Panc1 (cell line): Measurements from ENCODE around the gene PIK3IP1. TPM values are rescaled to one million over a fixed set of nuclear protein-coding genes. Genes with fewer than 3 reads are reported as not detected.

Experiments used
- ATAC-seq: fragments of 200-7000 bp; cut with Tn5 transposase; 2 replicates; pipeline ENCODE4 v1.9.1; 2020; ENCODE audit warnings: mild to moderate bottlenecking, moderate library complexity
- BruUV-seq: library from RNA; stranded (reverse); fragments of 400-500 nt; replicated peaks from 2 replicates; lab custom pipeline; 2021; lab: Mats Ljungman, UMichigan
- CTCF ChIA-PET: fragments of 300-600 bp; sonication (Branson Sonifier 250); formaldehyde crosslinking; loops from one replicate; lab custom pipeline; 2022; ENCODE audit warnings: antibody characterized with exemption; lab: Charles Lee
- POLR2A ChIA-PET: fragments of 300-600 bp; sonication (Branson Sonifier 250); formaldehyde crosslinking; loops from one replicate; lab custom pipeline; 2022; ENCODE audit warnings: antibody characterized with exemption; lab: Charles Lee
- DNase-seq: peaks from one replicate; pipeline ENCODE4 v3.0.0-alpha.2; 2010; ENCODE audit warnings: low read depth, low spot score
- H3K27ac ChIP-seq: 2 replicates; pipeline ENCODE4 v1.5.1; 2011; ENCODE audit warnings: mild to moderate bottlenecking, low read length, inconsistent platforms
- H3K27me3 ChIP-seq: fragments of 200-500 bp; sonication (Bioruptor generic); 2 replicates; pipeline ENCODE4 v1.6.0; 2014; ENCODE audit warnings: low read length, inconsistent platforms; ENCODE audit not compliant: control insufficient read depth, insufficient read depth
- H3K36me3 ChIP-seq: fragments of 200-500 bp; sonication (Bioruptor generic); 2 replicates; pipeline ENCODE4 v1.5.1; 2014; ENCODE audit warnings: inconsistent platforms, mild to moderate bottlenecking, low read length, moderate library complexity; ENCODE audit not compliant: control insufficient read depth, insufficient read depth
- H3K4me1 ChIP-seq: 2 replicates; pipeline ENCODE4 v1.5.1; 2011; ENCODE audit warnings: inconsistent platforms, mild to moderate bottlenecking, low read length, moderate library complexity; ENCODE audit not compliant: control insufficient read depth, insufficient read depth
- H3K4me3 ChIP-seq, 2 experiments: 2 replicates each; pipeline ENCODE4 v1.5.1; 2011 to 2012; ENCODE audit warnings: low read depth in 2 of 2, low read length in 2 of 2, mild to moderate bottlenecking in 2 of 2, inconsistent platforms in 1 of 2, moderate library complexity in 1 of 2
- H3K9me3 ChIP-seq: fragments of 200-500 bp; sonication (Bioruptor generic); 2 replicates; pipeline ENCODE4 v1.5.1; 2014; ENCODE audit warnings: low read depth, mild to moderate bottlenecking, inconsistent platforms, low read length, moderate library complexity; ENCODE audit not compliant: control insufficient read depth, insufficient read depth
- CTCF ChIP-seq: fragments of 450-650 bp; IDR thresholded peaks from 2 replicates; pipeline ENCODE4 v1.5.1; 2017; ENCODE audit warnings: mild to moderate bottlenecking
- POLR2AphosphoS5 ChIP-seq: IDR thresholded peaks from 2 replicates; pipeline ENCODE4 v1.6.1; 2012; ENCODE audit warnings: mild to moderate bottlenecking, low read depth, low read length, moderate library complexity
- REST ChIP-seq, 2 experiments: IDR thresholded peaks; 2 replicates each; pipeline ENCODE4 v1.6.1; 2011 to 2012; ENCODE audit warnings: low read depth in 2 of 2, control low read depth in 1 of 2, low read length in 1 of 2, mild to moderate bottlenecking in 1 of 2, moderate library complexity in 1 of 2; ENCODE audit not compliant: insufficient read depth in 1 of 2
- SIN3A ChIP-seq: IDR thresholded peaks from 2 replicates; pipeline ENCODE4 v1.6.1; 2012; ENCODE audit warnings: low read depth, mild to moderate bottlenecking, low read length, moderate library complexity, borderline replicate concordance; ENCODE audit not compliant: insufficient read depth
- TCF7L2 ChIP-seq: IDR thresholded peaks from 2 replicates; pipeline ENCODE4 v1.6.1; 2011; ENCODE audit warnings: mild to moderate bottlenecking, low read depth, low read length, inconsistent platforms
- in situ Hi-C: cut with HindIII; loops from 2 replicates; pipeline ENCODE4 v1.10.0; 2016; ENCODE audit warnings: low sequenced_read_pairs, low pct_unique_long_range_greater_than_20kb
- intact Hi-C: fragments of 100-400 bp; cut with micrococcal nuclease; formaldehyde crosslinking; loops from one replicate; pipeline ENCODE4 v1.10.0; 2022; ENCODE audit not compliant: unreplicated experiment
- total RNA-seq: library from RNA; stranded (reverse); gene quantifications from one replicate; pipeline ENCODE4 v1.2.1, GENCODE V29; 2021; ENCODE audit not compliant: unreplicated experiment

Gene PIK3IP1
- total RNA-seq, 1 experiment from 2014 or later, result 3.6 TPM

- no peak for TF ChIP-seq REST (IDR thresholded peaks at IDR 0.05; ENCODE audit: insufficient read depth in 1 of 2, low read depth in 2 of 2, low read length in 1 of 2)
- no peak for TF ChIP-seq SIN3A
- no peak for TF ChIP-seq TCF7L2
- TF ChIP-seq CTCF, result no peak
- TF ChIP-seq POLR2AphosphoS5, result no peak
- ChIA-PET POLR2A (no interaction called here), CTCF (no interaction called here)
- Histone ChIP-seq H3K4me1 (no peaks in the 10 kb centered on the region; the same call in 1 of the 2 replicates), H3K36me3 (no peaks in the 10 kb centered on the region), H3K4me3 (no peak overlapping the region), H3K27ac (no peak overlapping the region), H3K27me3 (no peaks in the 10 kb centered on the region), H3K9me3 (no peaks in the 10 kb centered on the region)
- DNase-seq (no peak), ATAC-seq (no peak)
- intact Hi-C loops (no loop called here), in situ Hi-C loops (no loop called here)
- BruUV-seq, result no TSS peak
Observed at GRCh38 chr22:31288496-31289240, 3.6 kb downstream of the PIK3IP1 start.

- Histone ChIP-seq H3K27me3 (no peaks in the 10 kb centered on the region), H3K4me3 (no peak overlapping the region), H3K27ac (no peak overlapping the region), H3K9me3 (no peaks in the 10 kb centered on the region), H3K36me3 (no peaks in the 10 kb centered on the region), H3K4me1 (no peaks in the 10 kb centered on the region; the same call in 1 of the 2 replicates)
- DNase-seq (no peak), ATAC-seq (no peak)
- intact Hi-C loops, result no loop called here
- no TSS peak for BruUV-seq
- in situ Hi-C loops, result no loop called here
- TF ChIP-seq REST (IDR thresholded peaks at IDR 0.05; ENCODE audit: insufficient read depth in 1 of 2, low read depth in 2 of 2, low read length in 1 of 2) (no peak), CTCF (no peak), POLR2AphosphoS5 (no peak), TCF7L2 (no peak), SIN3A (no peak)
- CTCF ChIA-PET, result no interaction called here
- POLR2A ChIA-PET, result no interaction called here
Observed at GRCh38 chr22:31287818-31288495, 4.3 kb downstream of the PIK3IP1 start.
